H1 (cell line): ENCODE measurements around the gene DOK6. TPM values are rescaled to one million over a fixed set of nuclear protein-coding genes. Genes with fewer than 3 reads are reported as not detected.

Experiments used
- CTCF ChIA-PET: fragments of 300-600 bp; sonication (Branson Sonifier 250); formaldehyde crosslinking; loops from one replicate; lab custom pipeline; 2021; ENCODE audit not compliant: partially characterized antibody; lab: Charles Lee
- POLR2A ChIA-PET: fragments of 300-600 bp; sonication (Branson Sonifier 250); formaldehyde crosslinking; loops from one replicate; lab custom pipeline; 2021; ENCODE audit warnings: inconsistent platforms; ENCODE audit not compliant: partially characterized antibody; lab: Charles Lee
- DNase-seq, 2 experiments: peaks; one replicate each; pipeline versions ENCODE4 v3.0.0 to v3.0.0-alpha.2; 2010 to 2022; ENCODE audit warnings: low spot score in 2 of 2, low read depth in 1 of 2, mixed read lengths in 1 of 2
- FAIRE-seq: peaks from 2 replicates; lab custom pipeline; 2011; peaks lifted over from hg19 to GRCh38; lab: Jason Lieb, UNC
- H2AFZ ChIP-seq: 2 replicates; pipeline ENCODE4 v1.8.1; 2012; ENCODE audit warnings: low read length, inconsistent platforms
- H2AK5ac ChIP-seq: 2 replicates; pipeline ENCODE4 v1.6.1; 2013; ENCODE audit warnings: low read depth, low read length
- H2BK120ac ChIP-seq: replicated peaks from 2 replicates; pipeline ENCODE3; 2013; ENCODE audit warnings: low read depth, low read length, inconsistent platforms
- H2BK12ac ChIP-seq: 2 replicates; pipeline ENCODE4 v1.6.1; 2013; ENCODE audit warnings: low read depth, low read length
- H2BK15ac ChIP-seq: 2 replicates; pipeline ENCODE4 v1.6.1; 2013; ENCODE audit warnings: low read length
- H2BK20ac ChIP-seq: 2 replicates; pipeline ENCODE4 v1.6.1; 2013; ENCODE audit warnings: low read length
- H2BK5ac ChIP-seq: 2 replicates; pipeline ENCODE4 v1.6.1; 2013; ENCODE audit warnings: low read depth, low read length
- H3K14ac ChIP-seq: 2 replicates; pipeline ENCODE4 v1.6.1; 2013; ENCODE audit warnings: inconsistent platforms; ENCODE audit not compliant: insufficient read length
- H3K18ac ChIP-seq: 2 replicates; pipeline ENCODE4 v1.6.1; 2013; ENCODE audit warnings: low read length; ENCODE audit errors: extremely low read depth
- H3K23ac ChIP-seq: 2 replicates; pipeline ENCODE4 v1.6.1; 2013; ENCODE audit warnings: inconsistent platforms; ENCODE audit not compliant: insufficient read length
- H3K23me2 ChIP-seq: 2 replicates; pipeline ENCODE4 v1.6.1; 2013; ENCODE audit warnings: low read depth, low read length
- H3K27ac ChIP-seq: 2 replicates; pipeline ENCODE4 v1.6.1; 2011; ENCODE audit warnings: low read depth, low read length, inconsistent platforms
- H3K27me3 ChIP-seq, 4 experiments: replicated peaks in 1 of 4; 1 replicate in 1 of 4; 2 replicates in 3 of 4; pipeline versions ENCODE4 v1.6.1 to v1.8.1; 2011 to 2013; ENCODE audit warnings: low read length in 3 of 4, mild to moderate bottlenecking in 3 of 4, inconsistent platforms in 2 of 4, mixed read lengths in 2 of 4, moderate library complexity in 1 of 4; ENCODE audit not compliant: control insufficient read depth in 3 of 4, insufficient read depth in 3 of 4; ENCODE audit errors: extremely low read depth in 1 of 4
- H3K36me3 ChIP-seq, 4 experiments: 2 replicates each; pipeline versions ENCODE4 v1.6.1 to v1.8.1; 2011 to 2013; ENCODE audit warnings: mild to moderate bottlenecking in 4 of 4, low read length in 3 of 4, moderate library complexity in 2 of 4, control low read depth in 1 of 4, inconsistent platforms in 1 of 4; ENCODE audit not compliant: insufficient read depth in 4 of 4, control insufficient read depth in 2 of 4
- H3K4ac ChIP-seq: replicated peaks from 2 replicates; pipeline ENCODE3; 2013; ENCODE audit warnings: low read length, low read depth, mixed read lengths, inconsistent platforms; ENCODE audit not compliant: insufficient read length
- H3K4me1 ChIP-seq, 4 experiments: replicated peaks in 1 of 4; 1 replicate in 1 of 4; 2 replicates in 3 of 4; pipeline versions ENCODE4 v1.6.1 to v1.8.1; 2011 to 2013; ENCODE audit warnings: low read length in 3 of 4, inconsistent platforms in 2 of 4, mixed read lengths in 1 of 4; ENCODE audit not compliant: insufficient read depth in 4 of 4, control insufficient read depth in 3 of 4
- H3K4me2 ChIP-seq, 2 experiments: 2 replicates each; pipeline versions ENCODE4 v1.6.1 to v1.8.1; 2011 to 2013; ENCODE audit warnings: low read depth in 2 of 2, low read length in 2 of 2, control low read depth in 1 of 2, inconsistent platforms in 1 of 2, mild to moderate bottlenecking in 1 of 2; ENCODE audit not compliant: insufficient read depth in 1 of 2
- H3K4me3 ChIP-seq, 4 experiments: fragments of 200-600, 300-600 bp in 1 of 4; sonication (generic), shearing (Covaris generic), sonication (Bioruptor Twin) in 1 of 4; 2 replicates each; pipeline versions ENCODE4 v1.5.1 to v1.8.1; 2011 to 2016; ENCODE audit warnings: low read length in 4 of 4, low read depth in 3 of 4, control low read depth in 2 of 4, inconsistent platforms in 2 of 4, mild to moderate bottlenecking in 2 of 4, mixed read lengths in 1 of 4, moderate library complexity in 1 of 4; ENCODE audit not compliant: insufficient read depth in 2 of 4; ENCODE audit errors: extremely low read depth in 1 of 4
- H3K56ac ChIP-seq: replicated peaks from 2 replicates; pipeline ENCODE3; 2013; ENCODE audit warnings: low read depth, mild to moderate bottlenecking, mixed read lengths, low read length, inconsistent platforms; ENCODE audit not compliant: insufficient read length
- H3K79me1 ChIP-seq: 2 replicates; pipeline ENCODE4 v1.6.1; 2013; ENCODE audit warnings: low read depth, low read length, control low read depth
- H3K79me2 ChIP-seq, 2 experiments: 2 replicates each; pipeline versions ENCODE4 v1.6.1 to v1.8.1; 2012 to 2013; ENCODE audit warnings: low read length in 2 of 2, mild to moderate bottlenecking in 2 of 2, inconsistent platforms in 1 of 2; ENCODE audit not compliant: insufficient read depth in 2 of 2, control insufficient read depth in 1 of 2
- H3K9ac ChIP-seq, 4 experiments: replicated peaks in 1 of 4; 1 replicate in 1 of 4; 2 replicates in 3 of 4; pipeline versions ENCODE4 v1.6.1 to v1.8.1; 2011 to 2013; ENCODE audit warnings: low read depth in 3 of 4, low read length in 3 of 4, control low read depth in 2 of 4, mild to moderate bottlenecking in 2 of 4, moderate library complexity in 2 of 4, inconsistent platforms in 1 of 4; ENCODE audit errors: extremely low read depth in 1 of 4
- H3K9me3 ChIP-seq, 2 experiments: 2 replicates each; pipeline versions ENCODE4 v1.6.1 to v1.8.1; 2012 to 2013; ENCODE audit warnings: mild to moderate bottlenecking in 2 of 2, moderate library complexity in 2 of 2, control low read depth in 1 of 2, inconsistent platforms in 1 of 2, low read depth in 1 of 2, low read length in 1 of 2, mixed read lengths in 1 of 2; ENCODE audit not compliant: insufficient read depth in 2 of 2
- H4K20me1 ChIP-seq, 2 experiments: replicated peaks in 1 of 2; 2 replicates each; pipeline versions ENCODE3 to v1.8.1; 2011 to 2013; ENCODE audit warnings: inconsistent platforms in 2 of 2, low read length in 2 of 2, mild to moderate bottlenecking in 1 of 2; ENCODE audit not compliant: insufficient read depth in 2 of 2, control insufficient read depth in 1 of 2
- H4K5ac ChIP-seq: 2 replicates; pipeline ENCODE4 v1.6.1; 2013; ENCODE audit warnings: low read length, low read depth, mixed read lengths, inconsistent platforms; ENCODE audit not compliant: insufficient read length
- H4K8ac ChIP-seq: 2 replicates; pipeline ENCODE4 v1.8.0; 2013; ENCODE audit warnings: mild to moderate bottlenecking, moderate library complexity, low read length, inconsistent platforms; ENCODE audit not compliant: insufficient read depth; ENCODE audit errors: extremely low read depth
- H4K91ac ChIP-seq: replicated peaks from 2 replicates; pipeline ENCODE3; 2013; ENCODE audit warnings: low read length, mixed read lengths, inconsistent platforms; ENCODE audit not compliant: insufficient read length
- BRCA1 ChIP-seq: IDR thresholded peaks from 2 replicates; pipeline ENCODE4 v1.6.1; 2012; ENCODE audit warnings: low read depth, low read length, improper control_type of control experiment
- CHD1 ChIP-seq: IDR thresholded peaks from 2 replicates; pipeline ENCODE4 v1.6.1; 2012; ENCODE audit warnings: low read depth, low read length, improper control_type of control experiment
- CHD2 ChIP-seq: IDR thresholded peaks from 2 replicates; pipeline ENCODE4 v1.6.1; 2012; ENCODE audit warnings: low read length, improper control_type of control experiment
- MAFK ChIP-seq: IDR thresholded peaks from 2 replicates; pipeline ENCODE4 v1.6.1; 2012; ENCODE audit warnings: low read depth, mild to moderate bottlenecking, improper control_type of control experiment, low read length
- NANOG ChIP-seq: IDR thresholded peaks from 2 replicates; pipeline ENCODE4 v1.6.1; 2011; ENCODE audit warnings: low read length, low read depth, mild to moderate bottlenecking, inconsistent platforms; ENCODE audit not compliant: insufficient read depth, poor library complexity, severe bottlenecking
- SIX5 ChIP-seq: IDR thresholded peaks from 2 replicates; pipeline ENCODE4 v1.6.1; 2011; ENCODE audit warnings: mild to moderate bottlenecking, low read depth, low read length
- TAF7 ChIP-seq: optimal IDR thresholded peaks from 2 replicates; pipeline ENCODE3; 2011; ENCODE audit warnings: low read depth, mild to moderate bottlenecking, inconsistent platforms, low read length, moderate library complexity, borderline replicate concordance
- TBP ChIP-seq: IDR thresholded peaks from 2 replicates; pipeline ENCODE4 v1.6.1; 2011; ENCODE audit warnings: low read depth, low read length, improper control_type of control experiment
- TCF12 ChIP-seq: IDR thresholded peaks from 2 replicates; pipeline ENCODE4 v1.6.1; 2011; ENCODE audit warnings: low read depth, mild to moderate bottlenecking, low read length
- WGBS, 2 experiments: shearing (Covaris generic) in 1 of 2; methylation state at CpG; one replicate each; pipeline versions ENCODE4 v1.1.6 to v1.1.7; 2013 to 2015; ENCODE audit warnings: low lambda C conversion rate in 2 of 2, mixed read lengths in 2 of 2, inconsistent platforms in 1 of 2, low coverage in 1 of 2, missing lambda C conversion rate in 1 of 2; ENCODE audit not compliant: insufficient replicate concordance in 2 of 2, insufficient coverage in 1 of 2, insufficient read length in 1 of 2; ENCODE audit errors: extremely low coverage in 1 of 2, missing lambda C conversion rate in 1 of 2; 5-methylcytosine and 5-hydroxymethylcytosine counted together
- polyA plus RNA-seq, 7 experiments: library from polyadenylated mRNA; depleted of rRNA in 3 of 7; stranded (reverse) in 5 of 7; unstranded in 2 of 7; fragments of >200 nt in 5 of 7; fragments of 200-250 nt in 2 of 7; gene quantifications; 1 replicate in 5 of 7; 2 replicates in 1 of 7; 4 replicates in 1 of 7; pipeline versions ENCODE4 v1.2.1 to v1.2.3, GENCODE V29; 2011 to 2013; ENCODE audit warnings: missing spikeins in 2 of 7, mixed read lengths in 2 of 7
- total RNA-seq: library from RNA; stranded (reverse); fragmentation: NEBNext Ultra II Directional; extraction: Animal tissue kit (Norgen Biotek cat#: 25700); gene quantifications from 2 replicates; pipeline ENCODE4 v1.2.1, GENCODE V29; 2021

Gene DOK6
- total and polyA plus RNA-seq, 2 of the 8 experiments (the other 6 are each of a cell fraction or from before 2014, with no cell fraction given): 0.33 to 0.50 TPM

- no peak overlapping the region for H4K91ac ChIP-seq
- no peaks in the 10 kb centered on the region for H3K79me2 ChIP-seq
- no peak overlapping the region for H3K27ac ChIP-seq
- H3K18ac ChIP-seq: no peak overlapping the region
- no peak overlapping the region for H2AFZ ChIP-seq
- H3K23ac ChIP-seq: no peak overlapping the region
- H2BK120ac ChIP-seq: no peak overlapping the region
- H3K36me3 ChIP-seq: no peaks in the 10 kb centered on the region
- H3K79me1 ChIP-seq: no peaks in the 10 kb centered on the region
- 11% methylated on average over 3 of the region's 3 CpGs; no CpG with 5 or more reads in 1 of the 2 experiments for WGBS, 2 experiments
- peak overlapping the region; percentile 79 to 91; a peak in 3 of 4 replicates for H3K4me2 ChIP-seq
- POLR2A ChIA-PET: interaction anchor here (0.9 kb wide), 1 partner anchor 63 kb away, joined by 4 read pairs; no protein-coding TSS in a partner anchor
- no peak overlapping the region for H4K5ac ChIP-seq
- peak overlapping the region in 1 of 4 experiments; percentile 96; a peak in 1 of 8 replicates for H3K4me3 ChIP-seq
- H4K20me1 ChIP-seq: no peaks in the 10 kb centered on the region
- peaks cover 2 to 9% (median 6%) of the 10 kb centered on the region in 4 experiments; a peak in 6 of 7 replicates for H3K4me1 ChIP-seq
- no peak overlapping the region for H2BK12ac ChIP-seq
- H3K4ac ChIP-seq: no peak overlapping the region
- FAIRE-seq (peak; percentile 85), DNase-seq (no peak)
- no peak overlapping the region for H2BK5ac ChIP-seq
- no peak overlapping the region for H2BK20ac ChIP-seq
- CTCF ChIA-PET: no interaction called here
- no peak overlapping the region for H2BK15ac ChIP-seq
- H3K9me3 ChIP-seq: no peaks in the 10 kb centered on the region
- H4K8ac ChIP-seq: no peak overlapping the region
- no peak overlapping the region for H2AK5ac ChIP-seq
- no peak overlapping the region for H3K9ac ChIP-seq
- peaks cover 21% of the 10 kb centered on the region for H3K23me2 ChIP-seq
- no peak overlapping the region for H3K56ac ChIP-seq
- no peak overlapping the region for H3K14ac ChIP-seq
- H3K27me3 ChIP-seq: peaks cover 20 to 32% (median 28%) of the 10 kb centered on the region in 4 experiments
- TF ChIP-seq CHD1: no peak
- TF ChIP-seq BRCA1: no peak
- TF ChIP-seq SIX5: no peak
- no peak for TF ChIP-seq TCF12
- no peak for TF ChIP-seq NANOG
- TF ChIP-seq CHD2: no peak
- TF ChIP-seq TAF7: no peak
- no peak for TF ChIP-seq TBP
- no peak for TF ChIP-seq MAFK
Observed at GRCh38 chr18:69399253-69399652, 1.4 kb upstream of the DOK6 start.
